ENCODE data around the gene ZNF600.

DNA sequence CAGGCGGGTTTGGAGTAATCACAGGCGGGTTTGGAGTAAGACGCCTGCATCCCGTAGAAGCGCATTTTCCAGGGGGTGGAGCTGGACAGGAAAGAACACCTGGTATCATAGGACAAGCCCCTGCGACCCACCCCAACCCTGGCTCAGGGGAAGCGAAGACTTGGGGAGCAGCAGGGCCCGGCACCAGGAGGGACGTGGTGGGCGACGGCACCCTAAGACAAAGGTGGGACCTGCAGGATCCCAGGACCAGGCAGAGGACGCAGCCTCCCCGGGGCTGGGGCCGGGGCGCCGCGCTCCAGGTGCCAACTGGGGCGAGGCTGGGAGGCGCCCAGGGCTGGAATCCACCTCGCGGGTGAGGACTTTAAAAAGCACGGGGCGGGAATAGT lies 520 bp downstream of the ZNF600 start:
- TF ChIP-seq, protein P1, sequence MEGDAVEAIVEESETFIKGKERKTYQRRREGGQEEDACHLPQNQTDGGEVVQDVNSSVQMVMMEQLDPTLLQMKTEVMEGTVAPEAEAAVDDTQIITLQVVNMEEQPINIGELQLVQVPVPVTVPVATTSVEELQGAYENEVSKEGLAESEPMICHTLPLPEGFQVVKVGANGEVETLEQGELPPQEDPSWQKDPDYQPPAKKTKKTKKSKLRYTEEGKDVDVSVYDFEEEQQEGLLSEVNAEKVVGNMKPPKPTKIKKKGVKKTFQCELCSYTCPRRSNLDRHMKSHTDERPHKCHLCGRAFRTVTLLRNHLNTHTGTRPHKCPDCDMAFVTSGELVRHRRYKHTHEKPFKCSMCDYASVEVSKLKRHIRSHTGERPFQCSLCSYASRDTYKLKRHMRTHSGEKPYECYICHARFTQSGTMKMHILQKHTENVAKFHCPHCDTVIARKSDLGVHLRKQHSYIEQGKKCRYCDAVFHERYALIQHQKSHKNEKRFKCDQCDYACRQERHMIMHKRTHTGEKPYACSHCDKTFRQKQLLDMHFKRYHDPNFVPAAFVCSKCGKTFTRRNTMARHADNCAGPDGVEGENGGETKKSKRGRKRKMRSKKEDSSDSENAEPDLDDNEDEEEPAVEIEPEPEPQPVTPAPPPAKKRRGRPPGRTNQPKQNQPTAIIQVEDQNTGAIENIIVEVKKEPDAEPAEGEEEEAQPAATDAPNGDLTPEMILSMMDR (IDR thresholded peaks at IDR 0.05) = no peak
- TF ChIP-seq POLR2AphosphoS5 (IDR thresholded peaks at IDR 0.05; ENCODE audit: insufficient read depth in 1 of 2, low read depth in 1 of 2) = no peak
